Osteocyte (in vitro differentiated cells): ENCODE measurements around the gene ODAD4. TPM values are rescaled to one million over a fixed set of nuclear protein-coding genes. Genes with fewer than 3 reads are reported as not detected.

Experiments used
- DNase-seq: peaks from one replicate; pipeline ENCODE4 v3.0.0; 2021; ENCODE audit warnings: mixed read lengths; ENCODE audit not compliant: unreplicated experiment; ENCODE audit errors: extremely low spot score
- H3K27ac Mint-ChIP-seq: one replicate; pipeline ENCODE4 v1.8.0; 2021; ENCODE audit warnings: mild to moderate bottlenecking, mixed read lengths; ENCODE audit not compliant: unreplicated experiment
- H3K27me3 Mint-ChIP-seq: one replicate; pipeline ENCODE4 v1.8.0; 2021; ENCODE audit warnings: mixed read lengths; ENCODE audit not compliant: unreplicated experiment
- H3K36me3 Mint-ChIP-seq: one replicate; pipeline ENCODE4 v1.8.0; 2021; ENCODE audit warnings: mixed read lengths; ENCODE audit not compliant: unreplicated experiment
- H3K4me1 Mint-ChIP-seq: one replicate; pipeline ENCODE4 v1.8.0; 2021; ENCODE audit warnings: mixed read lengths; ENCODE audit not compliant: unreplicated experiment
- H3K4me3 Mint-ChIP-seq: one replicate; pipeline ENCODE4 v1.8.0; 2021; ENCODE audit warnings: mild to moderate bottlenecking, moderate library complexity, mixed read lengths; ENCODE audit not compliant: unreplicated experiment
- H3K9me3 Mint-ChIP-seq: one replicate; pipeline ENCODE4 v1.8.0; 2021; ENCODE audit warnings: mixed read lengths; ENCODE audit not compliant: unreplicated experiment
- total RNA-seq: library from RNA; stranded (reverse); gene quantifications from 2 replicates; pipeline ENCODE4 v1.2.1, GENCODE V29; 2021
- TF ChIP-seq, protein P1 (sequence below): fragments of 200-600 bp; sonication (generic); IDR thresholded peaks from 2 replicates; pipeline ENCODE4 v1.5.0; 2021; ENCODE audit warnings: antibody characterized with exemption, mild to moderate bottlenecking, moderate library complexity

ODAD4 gene
- total RNA-seq, 1 donor from 2014 or later, result 2.5 TPM

DNA sequence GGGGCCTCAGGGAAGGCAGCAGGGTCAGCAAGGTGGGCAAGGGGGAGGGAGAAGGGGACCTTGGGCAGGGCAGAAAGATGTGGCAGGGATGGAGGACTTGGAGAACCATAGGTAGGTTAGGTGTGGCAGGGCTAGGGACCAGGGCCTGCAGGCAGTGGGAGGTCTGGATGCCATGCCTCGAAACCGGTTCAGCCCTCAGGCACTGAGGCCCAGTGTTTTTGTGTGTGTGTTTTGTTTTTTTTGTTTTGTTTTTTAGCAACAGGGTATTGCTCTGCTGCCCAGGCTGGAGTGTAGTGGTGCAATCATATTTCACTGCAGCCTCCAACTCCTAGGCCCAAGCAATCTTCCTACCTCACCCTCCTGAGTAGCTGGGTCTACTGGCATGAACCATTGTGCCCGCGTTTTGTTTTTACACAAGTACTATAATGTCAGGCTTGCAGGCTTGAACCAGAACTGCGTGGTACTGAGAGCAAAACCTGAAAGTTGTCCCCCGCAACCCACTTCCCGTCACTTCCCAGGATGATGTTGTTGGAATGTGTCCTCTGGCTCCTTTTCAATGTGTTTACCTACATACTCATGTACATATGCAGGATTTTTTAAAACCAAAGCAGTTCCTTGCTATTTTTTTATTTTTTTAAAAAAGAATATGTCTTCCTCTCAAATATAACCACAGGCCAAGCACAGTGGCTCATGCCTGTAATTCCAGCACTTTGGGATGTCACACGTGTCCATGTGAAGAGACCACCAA is 12.4 kb downstream of the ODAD4 start:
- TF ChIP-seq, protein P1, sequence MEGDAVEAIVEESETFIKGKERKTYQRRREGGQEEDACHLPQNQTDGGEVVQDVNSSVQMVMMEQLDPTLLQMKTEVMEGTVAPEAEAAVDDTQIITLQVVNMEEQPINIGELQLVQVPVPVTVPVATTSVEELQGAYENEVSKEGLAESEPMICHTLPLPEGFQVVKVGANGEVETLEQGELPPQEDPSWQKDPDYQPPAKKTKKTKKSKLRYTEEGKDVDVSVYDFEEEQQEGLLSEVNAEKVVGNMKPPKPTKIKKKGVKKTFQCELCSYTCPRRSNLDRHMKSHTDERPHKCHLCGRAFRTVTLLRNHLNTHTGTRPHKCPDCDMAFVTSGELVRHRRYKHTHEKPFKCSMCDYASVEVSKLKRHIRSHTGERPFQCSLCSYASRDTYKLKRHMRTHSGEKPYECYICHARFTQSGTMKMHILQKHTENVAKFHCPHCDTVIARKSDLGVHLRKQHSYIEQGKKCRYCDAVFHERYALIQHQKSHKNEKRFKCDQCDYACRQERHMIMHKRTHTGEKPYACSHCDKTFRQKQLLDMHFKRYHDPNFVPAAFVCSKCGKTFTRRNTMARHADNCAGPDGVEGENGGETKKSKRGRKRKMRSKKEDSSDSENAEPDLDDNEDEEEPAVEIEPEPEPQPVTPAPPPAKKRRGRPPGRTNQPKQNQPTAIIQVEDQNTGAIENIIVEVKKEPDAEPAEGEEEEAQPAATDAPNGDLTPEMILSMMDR, result no peak
- Mint-ChIP-seq H3K4me1 (no peaks in the 10 kb centered on the region), H3K36me3 (no peaks in the 10 kb centered on the region), H3K9me3 (no peaks in the 10 kb centered on the region), H3K27ac (no peak overlapping the region), H3K27me3 (no peaks in the 10 kb centered on the region), H3K4me3 (no peak overlapping the region)
- no peak for DNase-seq

DNA sequence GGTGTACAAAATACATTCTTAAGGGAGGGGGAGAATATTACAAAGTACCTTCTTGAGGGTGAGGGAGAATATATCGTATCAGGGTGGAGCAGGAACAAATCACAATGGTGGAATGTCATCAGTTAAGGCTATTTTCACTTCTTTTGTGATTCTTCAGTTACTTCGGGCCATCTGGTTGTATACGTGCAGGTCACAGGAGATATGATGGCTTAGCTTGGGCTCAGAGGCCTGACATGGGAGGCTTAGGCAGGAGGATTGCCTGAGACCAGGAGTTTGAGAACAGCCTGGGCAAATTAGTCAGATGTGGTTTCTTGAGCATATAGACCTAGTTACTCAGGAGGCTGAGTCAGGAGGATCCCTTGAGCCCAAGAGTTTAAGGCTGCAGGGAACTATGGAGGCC is 13.1 kb downstream of the ODAD4 start:
- TF ChIP-seq, protein P1, result no peak
- Mint-ChIP-seq H3K27ac (no peak overlapping the region), H3K27me3 (no peaks in the 10 kb centered on the region), H3K4me3 (no peak overlapping the region), H3K36me3 (no peaks in the 10 kb centered on the region), H3K9me3 (no peaks in the 10 kb centered on the region), H3K4me1 (no peaks in the 10 kb centered on the region)
- no peak for DNase-seq

DNA sequence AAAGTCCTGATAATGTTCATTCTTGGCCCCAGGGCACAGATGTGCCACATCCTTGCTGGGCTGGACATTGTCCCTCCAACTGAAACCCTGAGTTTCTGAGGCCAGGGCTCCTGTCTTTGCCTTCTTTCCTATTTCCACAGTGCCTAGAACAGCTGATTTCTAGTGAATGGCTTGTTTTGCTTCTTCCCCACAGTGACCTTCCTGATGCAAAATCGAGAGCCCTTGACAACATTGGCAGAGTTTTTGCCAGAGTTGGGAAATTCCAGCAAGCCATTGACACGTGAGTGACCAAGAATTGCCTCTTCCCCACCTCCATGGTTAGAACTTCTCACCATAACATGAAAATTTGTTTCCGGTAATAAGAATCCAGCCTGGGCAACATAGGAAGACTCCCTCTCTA is 14.5 kb downstream of the ODAD4 start:
- no peaks in the 10 kb centered on the region for H3K27me3 Mint-ChIP-seq
- no peak for DNase-seq

DNA sequence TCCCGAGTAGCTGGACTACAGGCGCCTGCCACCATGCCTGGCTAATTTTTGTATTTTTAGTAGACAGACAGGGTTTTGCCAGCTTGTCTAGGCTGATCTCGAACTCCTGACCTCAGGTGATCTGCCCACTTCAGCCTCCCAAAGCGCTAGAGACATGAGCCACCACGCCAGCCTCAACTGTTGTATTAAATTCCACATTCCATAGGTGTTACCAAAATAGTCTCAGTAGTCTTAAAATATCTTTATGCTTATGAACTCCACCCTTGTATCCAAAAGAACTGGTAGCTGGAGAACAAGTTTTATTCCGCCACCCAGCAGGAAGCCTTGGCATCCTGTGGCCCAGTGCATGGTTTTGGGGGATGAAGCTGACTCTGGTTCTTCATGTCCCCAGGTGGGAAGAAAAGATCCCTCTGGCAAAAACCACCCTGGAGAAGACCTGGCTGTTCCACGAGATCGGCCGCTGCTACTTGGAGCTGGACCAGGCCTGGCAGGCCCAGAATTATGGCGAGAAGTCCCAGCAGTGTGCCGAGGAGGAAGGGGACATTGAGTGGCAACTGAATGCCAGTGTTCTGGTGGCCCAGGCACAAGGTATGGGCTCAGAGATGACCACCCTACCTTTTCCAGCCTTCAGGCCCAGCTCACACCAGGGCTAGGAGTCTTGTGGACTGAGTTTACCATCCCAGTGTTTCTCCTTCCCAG is 18.5 kb downstream of the ODAD4 start:
- no peak overlapping the region for H3K27ac Mint-ChIP-seq
- H3K36me3 Mint-ChIP-seq, result no peaks in the 10 kb centered on the region
- TF ChIP-seq, protein P1, result no peak
- H3K9me3 Mint-ChIP-seq, result no peaks in the 10 kb centered on the region
- no peak for DNase-seq
- H3K4me3 Mint-ChIP-seq, result no peak overlapping the region
- no peaks in the 10 kb centered on the region for H3K27me3 Mint-ChIP-seq
- no peaks in the 10 kb centered on the region for H3K4me1 Mint-ChIP-seq

More for the DNA sequence above, 14.5 kb downstream of the ODAD4 start:
- Mint-ChIP-seq H3K36me3 (no peaks in the 10 kb centered on the region), H3K4me1 (no peaks in the 10 kb centered on the region), H3K27ac (no peak overlapping the region), H3K9me3 (no peaks in the 10 kb centered on the region), H3K4me3 (no peak overlapping the region)
- TF ChIP-seq, protein P1, result no peak

DNA sequence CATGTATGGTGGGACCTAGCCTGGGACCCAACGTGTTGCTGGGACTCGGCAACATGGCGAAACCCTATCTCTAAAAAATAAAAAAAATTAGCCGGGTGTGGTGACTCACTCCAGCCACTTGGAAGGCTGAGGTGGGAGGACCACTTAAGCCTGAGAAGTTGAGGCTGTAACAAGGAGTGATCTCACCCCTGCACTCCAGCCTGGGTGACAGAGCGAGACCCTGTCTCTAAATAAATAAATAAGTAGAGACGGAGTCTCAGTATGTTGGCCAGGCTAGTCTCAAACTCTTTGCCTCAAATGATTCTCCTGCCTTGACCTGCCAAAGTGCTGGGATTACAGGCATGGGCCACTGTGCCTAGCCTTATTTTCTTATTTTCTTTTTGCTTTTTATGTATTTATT is 26.1 kb downstream of the ODAD4 start:
- Mint-ChIP-seq H3K27ac (no peak overlapping the region), H3K9me3 (no peaks in the 10 kb centered on the region), H3K36me3 (no peaks in the 10 kb centered on the region), H3K4me3 (no peak overlapping the region), H3K4me1 (peaks cover 23% of the 10 kb centered on the region), H3K27me3 (no peaks in the 10 kb centered on the region)
- TF ChIP-seq, protein P1, result no peak
- no peak for DNase-seq
